Activated CD8-positive, alpha-beta T cell treated with anti-CD3 and anti-CD28 coated beads for 36 hours (primary cell): Measurements from ENCODE around the gene CUL4B. TPM values are rescaled to one million over a fixed set of nuclear protein-coding genes. Genes with fewer than 3 reads are reported as not detected.
"Not testable (repeated sequence)": the region's sequence is repeated elsewhere in the genome, so short reads cannot be mapped to it uniquely, and the experiment has no call there.

Experiments
- ATAC-seq: fragments of 200-7000 bp; cut with Tn5 transposase; one replicate; pipeline ENCODE4 v1.10.0; 2021; ENCODE audit warnings: mild to moderate bottlenecking, moderate library complexity
- CTCF ChIA-PET: fragments of 350-600 bp; sonication (Branson Sonifier 250); formaldehyde crosslinking; loops from one replicate; lab custom pipeline; 2021; ENCODE audit warnings: antibody characterized with exemption; lab: Charles Lee
- POLR2A ChIA-PET: fragments of 350-600 bp; sonication (Branson Sonifier 250); formaldehyde crosslinking; loops from one replicate; lab custom pipeline; 2021; ENCODE audit warnings: antibody characterized with exemption; lab: Charles Lee
- DNase-seq: peaks from one replicate; pipeline ENCODE4 v3.0.0-alpha.2; 2020
- H3K27ac Mint-ChIP-seq: one replicate; pipeline ENCODE4 v1.8.0; 2021; ENCODE audit warnings: mild to moderate bottlenecking, mixed read lengths
- H3K27me3 Mint-ChIP-seq: one replicate; pipeline ENCODE4 v1.8.0; 2021; ENCODE audit warnings: mixed read lengths
- H3K36me3 Mint-ChIP-seq: one replicate; pipeline ENCODE4 v1.8.0; 2021; ENCODE audit warnings: low read depth, mixed read lengths
- H3K4me1 Mint-ChIP-seq: one replicate; pipeline ENCODE4 v1.8.0; 2021; ENCODE audit warnings: low read depth, mixed read lengths
- H3K4me3 Mint-ChIP-seq: one replicate; pipeline ENCODE4 v1.8.0; 2021; ENCODE audit warnings: mild to moderate bottlenecking, moderate library complexity, mixed read lengths
- H3K9me3 Mint-ChIP-seq: one replicate; pipeline ENCODE4 v1.8.0; 2021; ENCODE audit warnings: mixed read lengths
- CTCF ChIP-seq: fragments of 200-600 bp; IDR thresholded peaks from one replicate; pipeline ENCODE4 v1.8.0; 2022; ENCODE audit warnings: antibody characterized with exemption, mild to moderate bottlenecking
- intact Hi-C: fragments of 100-400 bp; cut with micrococcal nuclease; formaldehyde crosslinking; loops from one replicate; pipeline ENCODE4 v1.10.0; 2022
- total RNA-seq, 2 experiments: library from RNA; stranded (reverse); gene quantifications; one replicate each; pipeline ENCODE4 v1.2.3, GENCODE V29; 2021

The CUL4B gene
- total RNA-seq, 2 experiments from 2014 or later: 39.1 to 39.8 TPM

DNA sequence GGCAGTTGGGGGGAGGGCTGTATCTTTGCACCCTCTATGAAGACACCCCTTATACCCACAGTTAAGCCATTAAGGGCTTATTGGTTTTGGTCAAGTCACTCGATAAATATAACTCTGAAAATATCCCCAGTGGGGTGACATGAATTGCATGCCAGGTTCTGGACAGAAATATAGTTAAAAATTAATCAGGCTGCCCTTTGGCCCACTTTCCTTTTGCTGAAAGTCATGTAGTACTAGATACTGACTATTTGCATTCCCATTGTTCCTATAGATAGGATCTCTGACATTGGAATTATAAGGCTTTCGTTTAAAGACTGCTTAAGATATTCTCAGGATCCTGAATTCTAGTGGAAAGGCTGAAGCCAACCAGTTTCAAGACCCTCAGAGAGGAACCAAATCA lies 48.1 kb downstream of the CUL4B start:
- ChIA-PET POLR2A (no interaction called here), CTCF (no interaction called here)
- Mint-ChIP-seq H3K27ac (no peak overlapping the region), H3K36me3 (no peaks in the 10 kb centered on the region), H3K4me1 (no peaks in the 10 kb centered on the region), H3K4me3 (no peak overlapping the region), H3K27me3 (no peaks in the 10 kb centered on the region), H3K9me3 (no peaks in the 10 kb centered on the region)
- no peak for TF ChIP-seq CTCF
- ATAC-seq: no peak
- intact Hi-C loops: no loop called here
- DNase-seq: no peak

DNA sequence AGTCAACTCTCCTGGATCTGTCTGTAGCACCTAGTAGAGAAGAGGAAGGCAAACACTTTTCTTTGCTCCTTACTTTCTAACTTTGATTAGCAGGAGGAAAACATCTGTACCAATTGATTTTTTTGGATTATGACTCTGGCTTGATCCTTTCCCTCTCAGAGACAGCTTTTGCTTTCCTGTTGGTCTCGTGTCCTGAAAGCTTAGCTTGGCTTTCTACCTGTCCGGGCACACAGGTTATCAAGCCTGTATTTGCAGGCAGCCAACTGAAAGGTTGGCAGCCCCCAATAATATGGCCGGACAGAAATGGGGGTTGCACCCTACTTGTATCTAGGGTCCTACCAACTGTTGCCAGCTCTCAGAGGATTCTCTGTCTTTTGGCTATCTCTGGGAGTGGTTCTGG lies 48.5 kb downstream of the CUL4B start:
- intact Hi-C loops: no loop called here
- no peak overlapping the region for H3K4me3 Mint-ChIP-seq
- POLR2A ChIA-PET: no interaction called here

DNA sequence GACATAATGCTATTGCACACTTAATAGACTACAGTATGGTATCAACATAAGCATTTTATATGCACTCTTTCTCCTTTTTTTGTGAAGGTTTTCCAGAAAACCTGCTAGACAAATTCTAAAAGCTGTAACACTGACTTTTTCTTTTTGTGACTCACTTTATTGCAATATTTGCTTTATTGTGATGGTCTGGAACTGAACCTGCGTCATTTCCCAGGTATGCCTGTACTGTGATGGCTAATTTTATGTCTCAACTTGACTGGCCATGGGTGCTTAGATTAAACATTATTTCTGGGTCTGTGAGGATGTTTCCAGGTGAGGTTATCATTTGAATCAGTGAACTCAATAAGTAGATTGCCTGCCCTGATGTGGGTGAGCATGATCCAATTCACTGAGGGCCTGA lies 56.2 kb downstream of the CUL4B start:
- DNase-seq: no peak
- Mint-ChIP-seq H3K27me3 (no peaks in the 10 kb centered on the region), H3K4me3 (no peak overlapping the region), H3K27ac (no peak overlapping the region), H3K36me3 (no peaks in the 10 kb centered on the region), H3K4me1 (no peaks in the 10 kb centered on the region), H3K9me3 (no peaks in the 10 kb centered on the region)
- TF ChIP-seq CTCF: no peak
- ChIA-PET POLR2A (no interaction called here), CTCF (no interaction called here)
- ATAC-seq: no peak
- intact Hi-C loops: no loop called here

More for the DNA sequence above, 48.5 kb downstream of the CUL4B start:
- CTCF ChIA-PET: no interaction called here
- ATAC-seq (no peak), DNase-seq (no peak)
- no peaks in the 10 kb centered on the region for H3K27me3 Mint-ChIP-seq
- no peak overlapping the region for H3K27ac Mint-ChIP-seq
- H3K4me1 Mint-ChIP-seq: no peaks in the 10 kb centered on the region
- H3K36me3 Mint-ChIP-seq: no peaks in the 10 kb centered on the region
- TF ChIP-seq CTCF: no peak
- no peaks in the 10 kb centered on the region for H3K9me3 Mint-ChIP-seq

- Mint-ChIP-seq H3K27ac (no peak overlapping the region), H3K4me1 (peaks cover 2% of the 10 kb centered on the region), H3K4me3 (no peak overlapping the region), H3K27me3 (no peaks in the 10 kb centered on the region), H3K9me3 (no peaks in the 10 kb centered on the region), H3K36me3 (no peaks in the 10 kb centered on the region)
- ATAC-seq: no peak
- intact Hi-C loops: loop anchor here (5.0 to 10.0 kb wide), 3 partner anchors 63 to 273 kb away; partner anchors contain the start of gene CUL4B
- CTCF ChIA-PET: interaction anchor here (0.8 to 2.3 kb wide), 4 partner anchors 15 to 290 kb away, joined by 3 to 8 read pairs (median 4); no protein-coding TSS in a partner anchor
- no peak for DNase-seq
- POLR2A ChIA-PET: no interaction called here
- no peak for TF ChIP-seq CTCF
Measured at GRCh38 chrX:120499301-120500072, 61.3 kb downstream of the CUL4B start.

GRCh38 chrX:120490119-120490518 lies 70.6 kb downstream of the CUL4B start:
- H3K9me3 Mint-ChIP-seq, ATAC-seq, H3K36me3 Mint-ChIP-seq, CTCF ChIA-PET, H3K27me3 Mint-ChIP-seq, DNase-seq, POLR2A ChIA-PET, H3K4me3 Mint-ChIP-seq, H3K27ac Mint-ChIP-seq: not testable (repeated sequence)
- H3K4me1 Mint-ChIP-seq: peaks cover 24% of the 10 kb centered on the region
- intact Hi-C loops: loop anchor here (10.0 kb wide), 1 partner anchor 175 kb away; no protein-coding TSS in a partner anchor
